NCI-H345 treated with DMSO at 0.1 percent for 48 hours (cell line): Measurements from ENCODE around the gene ELK1.
"Not testable (repeated sequence)": the region's sequence is repeated elsewhere in the genome, so short reads cannot be mapped to it uniquely, and the experiment has no call there.

Experiments used
- DNase-seq: peaks from one replicate; lab custom pipeline; 2025; ENCODE audit not compliant: unreplicated experiment; lab: John Stamatoyannopoulos, UW

Gene ELK1

GRCh38 chrX:47650164-47651042 lies at the start of gene ELK1:
ELK1 (minus strand) TSS chrX:47650563; CDS start chrX:47641441, 9,122 bp downstream.
- peak; percentile 87 for DNase-seq

GRCh38 chrX:47697181-47697580 lies 46.8 kb upstream of the ELK1 start:
- DNase-seq, result no peak

- no peak for DNase-seq
Observed at GRCh38 chrX:47690175-47690574, 39.8 kb upstream of the ELK1 start.

GRCh38 chrX:47687263-47687662 lies 36.9 kb upstream of the ELK1 start:
- DNase-seq, result no peak

- DNase-seq, result no peak
Observed at GRCh38 chrX:47683829-47684205, 33.5 kb upstream of the ELK1 start.

GRCh38 chrX:47683184-47683828 lies 32.9 kb upstream of the ELK1 start:
- DNase-seq, result no peak

GRCh38 chrX:47675959-47676859 lies 25.8 kb upstream of the ELK1 start:
- not testable (repeated sequence) for DNase-seq

GRCh38 chrX:47674776-47675175 lies 24.4 kb upstream of the ELK1 start:
- DNase-seq, result no peak

- DNase-seq, result not testable (repeated sequence)
Observed at GRCh38 chrX:47665797-47666196, 15.4 kb upstream of the ELK1 start.

GRCh38 chrX:47664737-47665136 lies 14.4 kb upstream of the ELK1 start:
- DNase-seq, result no peak

- DNase-seq, result no peak
Observed at GRCh38 chrX:47662144-47662657, 11.8 kb upstream of the ELK1 start.

GRCh38 chrX:47661539-47661938 lies 11.2 kb upstream of the ELK1 start:
- no peak for DNase-seq

- DNase-seq, result no peak
Observed at GRCh38 chrX:47659421-47659726, 9.0 kb upstream of the ELK1 start.

- peak; percentile 80 for DNase-seq
Observed at GRCh38 chrX:47658684-47659420, 8.5 kb upstream of the ELK1 start, which contains the start of gene UXT. UXT (minus strand) TSS chrX:47659180; CDS start chrX:47658927, 253 bp downstream.

- DNase-seq, result no peak
Observed at GRCh38 chrX:47658301-47658683, 7.9 kb upstream of the ELK1 start.

GRCh38 chrX:47651043-47651905 lies 911 bp upstream of the ELK1 start:
- no peak for DNase-seq

- no peak for DNase-seq
Observed at GRCh38 chrX:47649781-47650163, 591 bp downstream of the ELK1 start.

- no peak for DNase-seq
Observed at GRCh38 chrX:47649271-47649670, 1.1 kb downstream of the ELK1 start.

GRCh38 chrX:47648376-47648775 lies 2.0 kb downstream of the ELK1 start:
- DNase-seq, result no peak

GRCh38 chrX:47646636-47647035 lies 3.7 kb downstream of the ELK1 start:
- no peak for DNase-seq
